Epithelial cell of esophagus (primary cell): ENCODE measurements around the gene C20orf202.

Source experiments
- DNase-seq: peaks from one replicate; pipeline ENCODE4 v3.0.0; 2010; ENCODE audit warnings: low read depth
- H3K4me3 ChIP-seq: 2 replicates; pipeline ENCODE4 v1.5.1; 2011; ENCODE audit warnings: mild to moderate bottlenecking, low read length, control low read depth
- TF ChIP-seq, protein P1 (sequence below): IDR thresholded peaks from 2 replicates; pipeline ENCODE4 v1.5.1; 2011; ENCODE audit warnings: low read depth, mild to moderate bottlenecking, low read length, control low read depth, inconsistent platforms; ENCODE audit not compliant: insufficient read depth; ENCODE audit errors: missing control alignments

The C20orf202 gene

DNA sequence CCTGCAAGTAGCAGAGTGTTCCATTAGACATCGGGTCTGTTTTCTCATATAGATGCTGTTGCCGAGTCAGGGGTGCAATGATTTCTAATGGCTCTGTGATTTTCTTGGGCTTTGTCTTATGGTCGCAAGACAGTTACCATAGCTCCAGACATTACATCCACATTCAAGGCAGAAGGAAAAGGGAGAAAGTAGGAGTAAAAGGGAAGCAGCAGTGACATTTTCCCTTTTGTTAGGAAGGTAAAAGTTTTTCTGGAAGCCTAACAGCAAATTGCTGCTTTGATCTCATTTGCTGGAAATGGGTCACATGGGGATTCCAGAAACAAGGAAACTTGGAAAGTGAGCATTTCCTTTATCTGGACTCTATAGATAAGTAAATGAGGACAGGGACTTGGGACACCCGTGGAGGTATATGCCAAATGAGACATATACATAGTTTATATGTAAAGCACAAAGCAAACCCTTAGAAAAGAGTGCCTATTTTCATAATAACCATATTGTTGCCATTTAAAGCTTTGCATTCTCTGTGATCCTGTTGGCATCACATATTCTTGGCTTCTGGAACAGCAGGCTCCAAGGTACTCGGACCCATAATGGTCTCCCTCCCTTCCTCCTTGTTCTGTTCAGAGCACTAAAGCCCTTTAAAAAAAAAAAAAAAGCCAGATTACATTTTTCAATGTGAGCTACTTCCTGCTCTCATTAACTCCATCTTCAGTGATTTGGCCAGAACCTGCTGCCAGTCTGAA, at the start of gene C20orf202:
TSS of gene C20orf202 (plus strand) at position 693 of the 743 bp plus-strand sequence. CDS start 132 bp downstream, outside the sequence.
- TF ChIP-seq, protein P1, sequence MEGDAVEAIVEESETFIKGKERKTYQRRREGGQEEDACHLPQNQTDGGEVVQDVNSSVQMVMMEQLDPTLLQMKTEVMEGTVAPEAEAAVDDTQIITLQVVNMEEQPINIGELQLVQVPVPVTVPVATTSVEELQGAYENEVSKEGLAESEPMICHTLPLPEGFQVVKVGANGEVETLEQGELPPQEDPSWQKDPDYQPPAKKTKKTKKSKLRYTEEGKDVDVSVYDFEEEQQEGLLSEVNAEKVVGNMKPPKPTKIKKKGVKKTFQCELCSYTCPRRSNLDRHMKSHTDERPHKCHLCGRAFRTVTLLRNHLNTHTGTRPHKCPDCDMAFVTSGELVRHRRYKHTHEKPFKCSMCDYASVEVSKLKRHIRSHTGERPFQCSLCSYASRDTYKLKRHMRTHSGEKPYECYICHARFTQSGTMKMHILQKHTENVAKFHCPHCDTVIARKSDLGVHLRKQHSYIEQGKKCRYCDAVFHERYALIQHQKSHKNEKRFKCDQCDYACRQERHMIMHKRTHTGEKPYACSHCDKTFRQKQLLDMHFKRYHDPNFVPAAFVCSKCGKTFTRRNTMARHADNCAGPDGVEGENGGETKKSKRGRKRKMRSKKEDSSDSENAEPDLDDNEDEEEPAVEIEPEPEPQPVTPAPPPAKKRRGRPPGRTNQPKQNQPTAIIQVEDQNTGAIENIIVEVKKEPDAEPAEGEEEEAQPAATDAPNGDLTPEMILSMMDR, result no peak
- no peak within 1 kb of the TSS for H3K4me3 ChIP-seq

DNA sequence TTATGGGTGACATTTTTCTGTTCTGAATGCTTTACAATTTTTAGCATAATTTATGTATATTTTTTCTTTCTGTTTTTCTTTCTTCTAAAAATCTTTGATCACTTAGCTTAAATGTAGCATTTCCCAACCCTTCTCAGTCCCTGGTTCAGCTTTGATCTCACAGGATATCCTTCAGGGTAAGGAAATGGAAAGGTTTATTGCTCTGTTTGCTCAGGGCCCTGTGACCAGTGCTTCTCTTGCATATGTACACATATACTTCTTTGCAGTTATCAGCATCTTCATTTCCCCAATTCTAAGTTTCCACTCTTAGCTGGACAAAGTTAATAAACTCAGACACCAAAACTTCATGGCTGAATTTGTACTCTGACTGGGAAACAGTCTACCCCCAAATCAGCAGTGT, 49.0 kb upstream of the C20orf202 start:
- TF ChIP-seq, protein P1, result no peak
- H3K4me3 ChIP-seq, result no peak overlapping the region
- no peak for DNase-seq

More for the DNA sequence above, at the start of gene C20orf202:
- no peak for DNase-seq

DNA sequence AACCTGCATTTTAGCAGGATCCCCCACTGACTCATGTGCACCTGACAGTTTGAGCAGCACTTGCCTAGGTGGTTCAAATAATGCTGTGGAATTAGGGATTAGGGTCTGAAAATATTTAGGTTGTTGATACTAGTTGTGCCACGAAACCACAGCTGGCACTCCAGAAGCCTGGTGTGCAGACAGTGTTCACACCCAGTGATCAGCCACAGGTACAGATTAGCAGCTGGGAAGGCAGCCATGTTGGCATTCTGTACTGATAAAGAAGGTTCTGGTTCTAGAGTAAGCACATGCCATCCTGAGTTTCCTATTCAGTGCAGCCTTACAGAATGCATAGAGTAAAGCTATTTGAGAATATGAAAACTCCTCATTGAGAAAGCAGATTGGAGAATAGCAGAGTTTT, 48.6 kb upstream of the C20orf202 start:
- no peak for DNase-seq
- no peak overlapping the region for H3K4me3 ChIP-seq
- TF ChIP-seq, protein P1, result no peak

DNA sequence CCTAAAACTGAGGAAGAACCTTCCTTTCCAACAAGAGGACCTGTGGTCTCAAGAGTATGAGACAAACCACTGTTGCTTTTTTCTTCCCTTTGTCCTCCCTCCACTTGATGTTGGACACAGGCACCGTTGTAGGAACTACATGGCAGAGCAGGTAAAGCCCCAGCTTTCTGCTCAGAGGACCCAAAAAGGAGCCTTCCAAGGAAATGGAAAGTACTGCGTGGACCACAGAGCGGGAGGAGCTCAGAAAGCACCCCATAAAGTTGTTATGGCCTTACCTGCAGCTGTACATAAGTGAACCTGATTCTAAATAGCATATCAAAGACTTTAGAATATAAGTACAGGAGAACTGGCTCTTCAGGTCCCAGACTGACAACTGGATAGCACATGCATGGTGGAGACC, 47.9 kb upstream of the C20orf202 start:
- DNase-seq, result no peak
- TF ChIP-seq, protein P1, result no peak
- no peak overlapping the region for H3K4me3 ChIP-seq

DNA sequence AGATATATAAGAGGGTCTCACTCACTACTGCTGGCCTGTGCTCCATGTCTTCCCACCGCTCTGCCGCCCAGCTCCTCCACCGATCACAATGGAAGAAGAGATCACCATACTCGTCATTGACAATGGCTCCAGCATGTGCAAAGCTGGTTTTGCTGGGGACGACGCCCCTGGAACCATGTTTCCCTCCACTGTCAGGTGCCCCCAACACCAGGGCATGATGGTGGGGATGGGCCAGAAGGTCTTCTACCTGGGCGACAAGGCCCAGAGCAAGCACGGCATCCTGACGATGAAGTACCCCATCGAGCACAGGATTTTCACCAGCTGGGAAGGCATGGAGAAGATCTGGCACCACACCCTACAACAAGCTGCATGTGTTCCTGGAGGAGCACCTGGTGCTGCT, 42.8 kb upstream of the C20orf202 start:
- no peak overlapping the region for H3K4me3 ChIP-seq
- TF ChIP-seq, protein P1, result no peak
- DNase-seq, result no peak

DNA sequence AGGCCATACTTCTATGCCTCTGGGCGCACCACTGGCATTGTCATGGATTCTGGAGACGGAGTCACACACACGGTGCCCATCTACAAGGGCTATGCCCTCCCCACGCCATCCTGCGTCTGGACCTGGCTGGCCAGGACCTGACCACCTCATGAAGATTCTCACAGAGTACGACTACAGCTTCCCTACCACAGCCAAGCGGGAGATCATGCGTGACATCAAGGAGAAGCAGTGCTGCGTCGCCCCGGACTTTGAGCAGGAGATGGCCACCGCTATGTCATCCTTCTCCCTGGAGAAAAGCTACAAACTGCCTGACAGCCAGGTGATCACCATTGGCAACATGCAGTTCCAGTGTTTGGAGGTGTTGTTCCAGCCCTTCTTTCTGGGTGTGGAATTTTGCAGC, 42.3 kb upstream of the C20orf202 start:
- TF ChIP-seq, protein P1, result no peak
- DNase-seq, result no peak
- no peak overlapping the region for H3K4me3 ChIP-seq

DNA sequence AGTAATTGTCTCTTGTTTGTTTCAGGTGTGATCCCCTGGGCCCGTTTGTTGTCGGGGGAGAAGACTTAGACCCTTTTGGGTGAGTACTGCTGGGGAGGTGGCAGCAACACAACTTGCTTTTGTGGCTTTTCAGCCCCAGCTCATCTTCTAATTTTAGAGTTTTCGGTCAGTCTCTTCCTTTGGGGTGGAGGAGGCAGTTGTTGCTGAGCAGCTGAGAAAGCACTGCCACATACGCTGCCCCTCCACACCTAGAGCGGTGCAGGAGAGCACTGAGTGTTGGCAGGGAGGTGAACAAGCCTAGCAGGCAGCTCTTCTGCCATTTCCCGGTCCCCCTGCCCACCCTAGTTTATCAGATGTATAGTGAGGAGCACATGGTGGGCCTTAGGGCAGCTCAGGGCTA, 40.1 kb upstream of the C20orf202 start:
- no peak for DNase-seq
- TF ChIP-seq, protein P1, result no peak
- no peak overlapping the region for H3K4me3 ChIP-seq
